ENCODE data around the gene MICA. TPM values are rescaled to one million over a fixed set of nuclear protein-coding genes. Genes with fewer than 3 reads are reported as not detected.
A peak's percentile ranks its signal among the peaks of the same experiment; 100 is the strongest.

MICA gene
- polyA plus RNA-seq, 3 donors = 5.6 to 16.5 (median 6.9) TPM

- TF ChIP-seq CTCF (IDR thresholded peaks at IDR 0.05) = no peak
- peaks cover 29% of the 10 kb centered on the region for H4K20me1 ChIP-seq (ENCODE audit: insufficient read depth, low read length)
- peaks cover 0 to 2% of the 10 kb centered on the region in 2 donors for H3K36me3 ChIP-seq (replicated peaks in 1 of 2; ENCODE audit: control insufficient read depth in 1 of 2, insufficient read depth in 2 of 2, low read length in 2 of 2)
- intact Hi-C loops (cut with micrococcal nuclease) = no loop called here
- H3K27ac ChIP-seq (ENCODE audit: low read depth in 1 of 2, low read length in 2 of 2) = peak overlapping the region; percentile 88 to 90
- Mint-ChIP-seq H3K4me1 (peaks cover 63% of the 10 kb centered on the region), H3K27me3 (ENCODE audit: low read depth in 3 of 3) (peaks cover 0 to 5% (median 3%) of the 10 kb centered on the region in 3 donors), H3K9me3 (peaks cover 0 to 2% (median 0%) of the 10 kb centered on the region in 7 donors), H3K27ac (peak overlapping the region; percentile 95 to 99 (median 98)), H3K4me3 (peak overlapping the region; percentile 97 to 98), H3K36me3 (peaks cover 4 to 11% of the 10 kb centered on the region in 2 donors)
- H3K4me3 ChIP-seq (replicated peaks in 1 of 3; ENCODE audit: low read depth in 2 of 3, low read length in 3 of 3) = peak overlapping the region; percentile 71 to 98 (median 93)
- no peaks in the 10 kb centered on the region for H3K9me3 ChIP-seq (replicated peaks in 1 of 2; ENCODE audit: control insufficient read depth in 1 of 2, insufficient read depth in 1 of 2, low read length in 2 of 2)
- H2AFZ ChIP-seq (ENCODE audit: insufficient read depth, low read depth, low read length, poor library complexity, severe bottlenecking) = peak overlapping the region; percentile 99
- peak overlapping the region; percentile 82 for H3K4me2 ChIP-seq (replicated peaks; ENCODE audit: extremely low read depth, low read length, poor library complexity, severe bottlenecking)
- peak overlapping the region; percentile 75 for H3K9ac ChIP-seq (ENCODE audit: insufficient read depth, low read length, poor library complexity, severe bottlenecking)
- peak; percentile 75 to 87 (median 79) for DNase-seq
- peaks cover 45 to 61% of the 10 kb centered on the region in 2 donors for H3K4me1 ChIP-seq (ENCODE audit: control insufficient read depth in 1 of 2, insufficient read depth in 2 of 2, low read length in 2 of 2)
- WGBS (ENCODE audit: insufficient coverage) = 0% methylated on average over 18 of the region's 30 CpGs
- peaks cover 78% of the 10 kb centered on the region for H3K79me2 ChIP-seq (ENCODE audit: insufficient read depth, low read length)
- no peaks in the 10 kb centered on the region for H3K27me3 ChIP-seq (ENCODE audit: control insufficient read depth in 2 of 2, insufficient read depth in 2 of 2, low read length in 2 of 2)
Measured at GRCh38 chr6:31400467-31401289, 2.7 kb upstream of the MICA start.

GRCh38 chr6:31401403-31401802 is 2.0 kb upstream of the MICA start:
- Histone ChIP-seq H2AFZ (ENCODE audit: insufficient read depth, low read depth, low read length, poor library complexity, severe bottlenecking) (peak overlapping the region; percentile 99), H3K4me1 (ENCODE audit: control insufficient read depth in 1 of 2, insufficient read depth in 2 of 2, low read length in 2 of 2) (peaks cover 45 to 61% of the 10 kb centered on the region in 2 donors), H3K27ac (ENCODE audit: low read depth in 1 of 2, low read length in 2 of 2) (peak overlapping the region; percentile 88 to 90), H3K27me3 (ENCODE audit: control insufficient read depth in 2 of 2, insufficient read depth in 2 of 2, low read length in 2 of 2) (no peaks in the 10 kb centered on the region), H3K9ac (ENCODE audit: insufficient read depth, low read length, poor library complexity, severe bottlenecking) (no peak overlapping the region), H3K9me3 (replicated peaks in 1 of 2; ENCODE audit: control insufficient read depth in 1 of 2, insufficient read depth in 1 of 2, low read length in 2 of 2) (no peaks in the 10 kb centered on the region), H3K4me3 (replicated peaks in 1 of 3; ENCODE audit: low read depth in 2 of 3, low read length in 3 of 3) (peak overlapping the region; percentile 71 to 98 (median 93)), H3K4me2 (replicated peaks; ENCODE audit: extremely low read depth, low read length, poor library complexity, severe bottlenecking) (peak overlapping the region; percentile 82), H3K79me2 (ENCODE audit: insufficient read depth, low read length) (peaks cover 80% of the 10 kb centered on the region), H3K36me3 (replicated peaks in 1 of 2; ENCODE audit: control insufficient read depth in 1 of 2, insufficient read depth in 2 of 2, low read length in 2 of 2) (peaks cover 0 to 6% of the 10 kb centered on the region in 2 donors), H4K20me1 (ENCODE audit: insufficient read depth, low read length) (peaks cover 36% of the 10 kb centered on the region)
- peaks cover 0 to 5% (median 3%) of the 10 kb centered on the region in 3 donors for H3K27me3 Mint-ChIP-seq (ENCODE audit: low read depth in 3 of 3)
- H3K4me1 Mint-ChIP-seq = peaks cover 67% of the 10 kb centered on the region
- intact Hi-C loops (cut with micrococcal nuclease) = no loop called here
- H3K36me3 Mint-ChIP-seq = peaks cover 8 to 9% of the 10 kb centered on the region in 2 donors
- H3K9me3 Mint-ChIP-seq = peaks cover 0 to 2% (median 0%) of the 10 kb centered on the region in 7 donors
- peak overlapping the region; percentile 95 to 99 (median 98) for H3K27ac Mint-ChIP-seq
- WGBS (ENCODE audit: insufficient coverage) = 50% methylated on average over 2 of the region's 4 CpGs
- DNase-seq = no peak
- H3K4me3 Mint-ChIP-seq = peak overlapping the region; percentile 97 to 98
- no peak for TF ChIP-seq CTCF (IDR thresholded peaks at IDR 0.05)
